ENCODE data around the gene ATP9A.
A peak's percentile ranks its signal among the peaks of the same experiment; 100 is the strongest.
"Not testable (repeated sequence)": the region's sequence is repeated elsewhere in the genome, so short reads cannot be mapped to it uniquely, and the experiment has no call there.

The ATP9A gene

GRCh38 chr20:51796340-51796739, 28.1 kb upstream of the ATP9A start:
- Histone ChIP-seq H3K4me3 (no peak overlapping the region), H3K27ac (no peak overlapping the region)

GRCh38 chr20:51792960-51793359, 24.8 kb upstream of the ATP9A start:
- no peak overlapping the region for H3K4me3 ChIP-seq

GRCh38 chr20:51791626-51792025, 23.4 kb upstream of the ATP9A start:
- no peak overlapping the region for H3K27ac ChIP-seq
- no peak overlapping the region for H3K4me3 ChIP-seq

More at GRCh38 chr20:51792960-51793359, 24.8 kb upstream of the ATP9A start:
- H3K27ac ChIP-seq, result no peak overlapping the region

- no peak overlapping the region for H3K27ac ChIP-seq
- no peak overlapping the region for H3K4me3 ChIP-seq
These were observed 22.1 kb upstream of the ATP9A start for GRCh38 chr20:51790256-51790655.

GRCh38 chr20:51789434-51789833, 21.2 kb upstream of the ATP9A start:
- H3K27ac ChIP-seq, result no peak overlapping the region
- H3K4me3 ChIP-seq, result no peak overlapping the region

- no peak overlapping the region for H3K27ac ChIP-seq
- H3K4me3 ChIP-seq, result no peak overlapping the region
These were observed 20.6 kb upstream of the ATP9A start for GRCh38 chr20:51788822-51789221.

GRCh38 chr20:51784299-51784698, 16.1 kb upstream of the ATP9A start:
- Histone ChIP-seq H3K27ac (no peak overlapping the region), H3K4me3 (no peak overlapping the region)

GRCh38 chr20:51778229-51778759, 10.1 kb upstream of the ATP9A start:
- not testable (repeated sequence) for H3K4me3 ChIP-seq, H3K27ac ChIP-seq

GRCh38 chr20:51775241-51775640, 7.1 kb upstream of the ATP9A start:
- H3K27ac ChIP-seq, result no peak overlapping the region
- no peak overlapping the region for H3K4me3 ChIP-seq

GRCh38 chr20:51772236-51772635, 4.0 kb upstream of the ATP9A start:
- no peak overlapping the region for H3K4me3 ChIP-seq
- no peak overlapping the region for H3K27ac ChIP-seq

GRCh38 chr20:51769976-51770615, 1.9 kb upstream of the ATP9A start:
- Histone ChIP-seq H3K27ac (no peak overlapping the region), H3K4me3 (no peak overlapping the region)

GRCh38 chr20:51768759-51769517, 748 bp upstream of the ATP9A start:
- Histone ChIP-seq H3K27ac (no peak overlapping the region), H3K4me3 (no peak overlapping the region)

- Histone ChIP-seq H3K27ac (peak overlapping the region; percentile 2 to 88 (median 65)), H3K4me3 (peak overlapping the region; percentile 45 to 74 (median 53))
These were observed 960 bp downstream of the ATP9A start for GRCh38 chr20:51766994-51767866.

- not testable (repeated sequence) for H3K27ac ChIP-seq, H3K4me3 ChIP-seq
These were observed 2.8 kb downstream of the ATP9A start for GRCh38 chr20:51765381-51765780.

GRCh38 chr20:51763965-51764602, 4.1 kb downstream of the ATP9A start:
- H3K27ac ChIP-seq, result no peak overlapping the region
- H3K4me3 ChIP-seq, result no peak overlapping the region

GRCh38 chr20:51760905-51761546, 7.2 kb downstream of the ATP9A start:
- no peak overlapping the region for H3K27ac ChIP-seq
- no peak overlapping the region for H3K4me3 ChIP-seq

- Histone ChIP-seq H3K27ac (no peak overlapping the region), H3K4me3 (no peak overlapping the region)
These were observed 8.2 kb downstream of the ATP9A start for GRCh38 chr20:51759769-51760510.

- Histone ChIP-seq H3K27ac (no peak overlapping the region), H3K4me3 (no peak overlapping the region)
These were observed 9.1 kb downstream of the ATP9A start for GRCh38 chr20:51758978-51759544.
